GM23248 (cell line): ENCODE results near the gene NAXD.

ENCODE experiments used
- EZH2 ChIP-seq: fragments of 200-600 bp; sonication (generic); IDR thresholded peaks from 2 replicates; pipeline ENCODE4 v1.6.1; 2018; ENCODE audit warnings: antibody characterized with exemption, mild to moderate bottlenecking; ENCODE audit not compliant: insufficient read depth, poor library complexity, severe bottlenecking
- EZH2phosphoT487 ChIP-seq: fragments of 200-600 bp; sonication (generic); IDR thresholded peaks from 2 replicates; pipeline ENCODE4 v1.6.1; 2018; ENCODE audit warnings: antibody characterized with exemption, moderate library complexity, mild to moderate bottlenecking, low read depth; ENCODE audit not compliant: insufficient read depth

DNA sequence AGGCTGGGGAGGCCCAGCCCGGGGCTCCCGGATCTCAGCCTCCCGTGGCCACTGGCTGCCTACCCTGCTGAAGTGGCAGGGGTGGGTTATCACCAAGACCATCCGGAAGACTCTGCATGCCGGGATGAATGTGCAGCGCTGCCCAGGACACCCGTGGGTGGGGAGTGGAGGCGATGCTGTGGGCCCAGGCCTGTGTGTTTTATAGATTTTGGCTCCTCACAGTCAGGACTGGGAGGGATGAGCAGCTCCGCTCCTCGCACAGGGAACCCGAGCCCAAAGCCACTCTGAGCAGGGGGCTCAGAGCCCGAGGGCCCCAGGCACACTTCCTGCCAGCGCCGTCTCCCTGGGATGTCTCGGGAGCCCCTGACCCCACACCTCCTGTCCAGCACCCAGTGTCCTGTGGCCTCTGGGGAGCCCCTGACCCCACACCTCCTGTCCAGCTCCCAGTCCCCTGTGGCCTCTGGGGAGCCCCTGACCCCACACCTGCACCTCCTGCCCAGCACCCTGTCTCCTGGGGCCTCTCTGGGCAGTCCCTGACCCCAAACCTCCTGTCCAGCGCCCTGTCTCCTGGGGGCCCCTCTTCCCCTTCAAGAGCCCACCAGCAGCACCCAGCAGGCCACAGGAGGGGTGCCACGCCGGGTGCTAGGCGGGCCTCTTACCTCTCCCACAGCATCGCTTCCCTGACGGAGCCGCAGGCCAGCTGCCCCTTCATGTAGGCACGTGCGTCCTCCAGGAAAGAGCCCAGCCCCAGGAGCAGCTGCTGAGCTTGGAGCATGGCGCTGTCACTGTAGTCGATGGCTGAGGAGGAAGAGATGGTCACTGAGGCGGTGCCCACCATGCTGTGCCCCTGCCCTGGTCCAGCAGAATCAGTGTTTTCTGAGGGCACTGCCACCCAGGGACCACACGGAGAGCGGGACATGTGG lies 31.4 kb downstream of the NAXD start:
- TF ChIP-seq EZH2 (no peak), EZH2phosphoT487 (no peak)
